K562 (cell line): ENCODE data around the gene PPDPF. TPM values are rescaled to one million over a fixed set of nuclear protein-coding genes. Genes with fewer than 3 reads are reported as not detected.

Source experiments
- KLF16 ChIP-seq: IDR thresholded peaks from 2 replicates; pipeline ENCODE4 v1.6.1; 2016; ENCODE audit warnings: antibody characterized with exemption
- TCF3 ChIP-seq: sonication (generic); formaldehyde crosslinking; IDR thresholded peaks from 2 replicates; pipeline ENCODE4 v1.4.0; 2020; ENCODE audit warnings: mild to moderate bottlenecking, missing genetic modification reagents
- ZNF76 ChIP-seq: fragments of 250-450 bp; sonication (Bioruptor Pico); IDR thresholded peaks from 2 replicates; pipeline ENCODE4 v1.4.0; 2020; ENCODE audit warnings: mild to moderate bottlenecking, moderate library complexity, borderline replicate concordance
- ZNF830 ChIP-seq: fragments of 250-450 bp; sonication (Bioruptor Pico); IDR thresholded peaks from 2 replicates; pipeline ENCODE4 v1.5.0; 2021; ENCODE audit warnings: mild to moderate bottlenecking
- polyA plus RNA-seq, 8 experiments: library from polyadenylated mRNA; depleted of rRNA in 4 of 8; stranded (reverse) in 5 of 8; unstranded in 3 of 8; fragments of >200 nt; fragmentation: Nextera tagmentation in 2 of 8; fragmentation: Illumina TruSeq in 1 of 8; extraction: Ambion mirVana in 2 of 8; extraction: Trizol in 1 of 8; gene quantifications; 2 replicates each; pipeline versions ENCODE4 v1.2.1 to v1.2.3, GENCODE V29; 2011 to 2014; ENCODE audit warnings: inconsistent platforms in 1 of 8, missing spikeins in 1 of 8
- total RNA-seq, 7 experiments: library from RNA; depleted of rRNA in 6 of 7; stranded (reverse); fragments of >200 nt in 6 of 7; fragmentation: Illumina TruSeq in 2 of 7; extraction: Trizol in 2 of 7; gene quantifications; 2 replicates each; pipeline versions ENCODE4 v1.2.1 to v1.2.3, GENCODE V29; 2011 to 2021; ENCODE audit warnings: low replicate concordance in 1 of 7
- TF ChIP-seq, protein P1 (sequence below): fragments of 450-650 bp; IDR thresholded peaks from 2 replicates; pipeline ENCODE4 v1.6.1; 2016; ENCODE audit warnings: low read depth
- TF ChIP-seq, protein P2 (sequence below): fragments of 250-450 bp; sonication (Bioruptor Pico); IDR thresholded peaks from 2 replicates; pipeline ENCODE4 v1.4.0; 2020; ENCODE audit warnings: mild to moderate bottlenecking, moderate library complexity, borderline replicate concordance

Gene PPDPF
- total and polyA plus RNA-seq, 9 of the 15 experiments (the other 6 are each of a cell fraction or from before 2014, with no cell fraction given), result 0.77 to 233 (median 10.5) TPM

DNA sequence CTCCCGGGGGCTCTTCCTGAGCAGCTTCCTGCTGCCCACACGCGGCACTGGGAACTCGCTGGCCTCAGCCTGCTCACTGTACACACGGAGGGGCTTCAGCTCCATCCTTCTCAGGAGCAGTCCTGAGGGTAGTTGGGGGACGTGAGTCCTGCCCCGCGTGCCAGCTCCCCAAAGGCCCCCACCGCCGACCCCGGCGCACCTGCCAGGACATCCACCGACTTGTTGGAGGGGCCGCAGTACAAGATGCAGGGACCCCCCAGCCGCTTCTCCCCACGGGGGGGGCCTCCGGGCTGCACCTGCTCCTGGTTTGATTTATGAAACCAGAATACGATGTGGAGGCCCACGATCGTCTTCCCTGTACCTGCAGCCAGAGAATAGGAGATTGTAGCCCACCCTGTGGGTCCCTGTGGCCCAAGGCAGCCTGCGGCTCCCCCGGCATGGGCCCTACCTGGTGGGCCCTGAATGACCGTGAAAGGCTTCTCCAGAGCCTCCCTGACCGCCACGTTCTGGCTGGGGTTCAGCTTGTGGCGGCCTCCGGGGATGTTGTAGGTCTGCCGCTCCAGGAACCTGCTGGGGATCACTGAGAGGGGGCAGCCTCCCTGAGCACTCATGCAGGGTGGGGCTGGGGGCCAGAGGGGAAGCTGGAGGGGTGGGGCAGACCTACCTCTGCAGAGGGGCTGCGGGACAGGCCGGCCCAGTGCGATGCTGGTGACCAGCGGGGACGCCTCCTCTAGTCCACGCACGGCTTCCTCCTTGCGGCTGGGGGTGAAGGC lies 41.2 kb downstream of the PPDPF start (continued):
- TF ChIP-seq, protein P1, sequence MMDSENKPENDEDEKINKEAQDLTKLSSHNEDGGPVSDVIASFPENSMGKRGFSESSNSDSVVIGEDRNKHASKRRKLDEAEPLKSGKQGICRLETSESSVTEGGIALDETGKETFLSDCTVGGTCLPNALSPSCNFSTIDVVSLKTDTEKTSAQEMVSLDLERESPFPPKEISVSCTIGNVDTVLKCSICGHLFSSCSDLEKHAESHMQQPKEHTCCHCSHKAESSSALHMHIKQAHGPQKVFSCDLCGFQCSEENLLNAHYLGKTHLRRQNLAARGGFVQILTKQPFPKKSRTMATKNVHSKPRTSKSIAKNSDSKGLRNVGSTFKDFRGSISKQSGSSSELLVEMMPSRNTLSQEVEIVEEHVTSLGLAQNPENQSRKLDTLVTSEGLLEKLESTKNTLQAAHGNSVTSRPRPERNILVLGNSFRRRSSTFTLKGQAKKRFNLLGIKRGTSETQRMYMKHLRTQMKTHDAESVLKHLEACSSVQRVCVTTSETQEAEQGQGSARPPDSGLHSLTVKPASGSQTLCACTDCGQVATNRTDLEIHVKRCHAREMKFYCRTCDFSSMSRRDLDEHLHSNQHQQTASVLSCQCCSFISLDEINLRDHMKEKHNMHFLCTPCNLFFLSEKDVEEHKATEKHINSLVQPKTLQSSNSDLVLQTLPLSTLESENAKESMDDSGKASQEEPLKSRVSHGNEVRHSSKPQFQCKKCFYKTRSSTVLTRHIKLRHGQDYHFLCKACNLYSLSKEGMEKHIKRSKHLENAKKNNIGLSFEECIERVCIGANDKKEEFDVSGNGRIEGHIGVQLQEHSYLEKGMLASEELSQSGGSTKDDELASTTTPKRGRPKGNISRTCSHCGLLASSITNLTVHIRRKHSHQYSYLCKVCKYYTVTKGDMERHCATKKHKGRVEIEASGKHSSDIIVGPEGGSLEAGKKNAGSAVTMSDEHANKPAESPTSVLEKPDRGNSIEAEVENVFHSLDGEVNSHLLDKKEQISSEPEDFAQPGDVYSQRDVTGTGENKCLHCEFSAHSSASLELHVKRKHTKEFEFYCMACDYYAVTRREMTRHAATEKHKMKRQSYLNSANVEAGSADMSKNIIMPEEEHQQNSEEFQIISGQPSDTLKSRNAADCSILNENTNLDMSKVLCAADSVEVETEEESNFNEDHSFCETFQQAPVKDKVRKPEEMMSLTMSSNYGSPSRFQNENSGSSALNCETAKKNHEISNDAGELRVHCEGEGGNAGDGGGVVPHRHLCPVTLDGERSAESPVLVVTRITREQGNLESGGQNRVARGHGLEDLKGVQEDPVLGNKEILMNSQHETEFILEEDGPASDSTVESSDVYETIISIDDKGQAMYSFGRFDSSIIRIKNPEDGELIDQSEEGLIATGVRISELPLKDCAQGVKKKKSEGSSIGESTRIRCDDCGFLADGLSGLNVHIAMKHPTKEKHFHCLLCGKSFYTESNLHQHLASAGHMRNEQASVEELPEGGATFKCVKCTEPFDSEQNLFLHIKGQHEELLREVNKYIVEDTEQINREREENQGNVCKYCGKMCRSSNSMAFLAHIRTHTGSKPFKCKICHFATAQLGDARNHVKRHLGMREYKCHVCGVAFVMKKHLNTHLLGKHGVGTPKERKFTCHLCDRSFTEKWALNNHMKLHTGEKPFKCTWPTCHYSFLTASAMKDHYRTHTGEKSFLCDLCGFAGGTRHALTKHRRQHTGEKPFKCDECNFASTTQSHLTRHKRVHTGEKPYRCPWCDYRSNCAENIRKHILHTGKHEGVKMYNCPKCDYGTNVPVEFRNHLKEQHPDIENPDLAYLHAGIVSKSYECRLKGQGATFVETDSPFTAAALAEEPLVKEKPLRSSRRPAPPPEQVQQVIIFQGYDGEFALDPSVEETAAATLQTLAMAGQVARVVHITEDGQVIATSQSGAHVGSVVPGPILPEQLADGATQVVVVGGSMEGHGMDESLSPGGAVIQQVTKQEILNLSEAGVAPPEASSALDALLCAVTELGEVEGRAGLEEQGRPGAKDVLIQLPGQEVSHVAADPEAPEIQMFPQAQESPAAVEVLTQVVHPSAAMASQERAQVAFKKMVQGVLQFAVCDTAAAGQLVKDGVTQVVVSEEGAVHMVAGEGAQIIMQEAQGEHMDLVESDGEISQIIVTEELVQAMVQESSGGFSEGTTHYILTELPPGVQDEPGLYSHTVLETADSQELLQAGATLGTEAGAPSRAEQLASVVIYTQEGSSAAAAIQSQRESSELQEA, result no peak
- TF ChIP-seq KLF16 (no peak), ZNF76 (CRISPR knock-in tag) (no peak), ZNF830 (CRISPR knock-in tag) (no peak), TCF3 (no peak)
- TF ChIP-seq, protein P2, sequence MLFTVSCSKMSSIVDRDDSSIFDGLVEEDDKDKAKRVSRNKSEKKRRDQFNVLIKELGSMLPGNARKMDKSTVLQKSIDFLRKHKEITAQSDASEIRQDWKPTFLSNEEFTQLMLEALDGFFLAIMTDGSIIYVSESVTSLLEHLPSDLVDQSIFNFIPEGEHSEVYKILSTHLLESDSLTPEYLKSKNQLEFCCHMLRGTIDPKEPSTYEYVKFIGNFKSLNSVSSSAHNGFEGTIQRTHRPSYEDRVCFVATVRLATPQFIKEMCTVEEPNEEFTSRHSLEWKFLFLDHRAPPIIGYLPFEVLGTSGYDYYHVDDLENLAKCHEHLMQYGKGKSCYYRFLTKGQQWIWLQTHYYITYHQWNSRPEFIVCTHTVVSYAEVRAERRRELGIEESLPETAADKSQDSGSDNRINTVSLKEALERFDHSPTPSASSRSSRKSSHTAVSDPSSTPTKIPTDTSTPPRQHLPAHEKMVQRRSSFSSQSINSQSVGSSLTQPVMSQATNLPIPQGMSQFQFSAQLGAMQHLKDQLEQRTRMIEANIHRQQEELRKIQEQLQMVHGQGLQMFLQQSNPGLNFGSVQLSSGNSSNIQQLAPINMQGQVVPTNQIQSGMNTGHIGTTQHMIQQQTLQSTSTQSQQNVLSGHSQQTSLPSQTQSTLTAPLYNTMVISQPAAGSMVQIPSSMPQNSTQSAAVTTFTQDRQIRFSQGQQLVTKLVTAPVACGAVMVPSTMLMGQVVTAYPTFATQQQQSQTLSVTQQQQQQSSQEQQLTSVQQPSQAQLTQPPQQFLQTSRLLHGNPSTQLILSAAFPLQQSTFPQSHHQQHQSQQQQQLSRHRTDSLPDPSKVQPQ (CRISPR knock-in tag), result no peak
